ENCODE results near the gene SCTR.

The SCTR gene

GRCh38 chr2:119472749-119473148, 51.5 kb downstream of the SCTR start:
- DNase-seq, result no peak

- DNase-seq, result peak; percentile 95
These were observed 54.5 kb downstream of the SCTR start for GRCh38 chr2:119469661-119470297.

GRCh38 chr2:119469131-119469530, 55.2 kb downstream of the SCTR start:
- DNase-seq, result no peak

- DNase-seq, result no peak
These were observed 55.9 kb downstream of the SCTR start for GRCh38 chr2:119468154-119468955.

- DNase-seq, result no peak
These were observed 57.9 kb downstream of the SCTR start for GRCh38 chr2:119466373-119466772.

- DNase-seq, result no peak
These were observed 58.6 kb downstream of the SCTR start for GRCh38 chr2:119465687-119466086.

- DNase-seq, result no peak
These were observed 59.3 kb downstream of the SCTR start for GRCh38 chr2:119464981-119465380.

GRCh38 chr2:119463990-119464389, 60.3 kb downstream of the SCTR start:
- no peak for DNase-seq

- no peak for DNase-seq
These were observed 61.1 kb downstream of the SCTR start for GRCh38 chr2:119463136-119463535.

GRCh38 chr2:119462574-119462973, 61.7 kb downstream of the SCTR start:
- no peak for DNase-seq

GRCh38 chr2:119461811-119462210, 62.5 kb downstream of the SCTR start:
- no peak for DNase-seq

GRCh38 chr2:119460076-119460475, 64.2 kb downstream of the SCTR start:
- DNase-seq, result no peak

- DNase-seq, result no peak
These were observed 69.1 kb downstream of the SCTR start for GRCh38 chr2:119455066-119455718.

- no peak for DNase-seq
These were observed 70.2 kb downstream of the SCTR start for GRCh38 chr2:119453972-119454593.

- DNase-seq, result no peak
These were observed 72.8 kb downstream of the SCTR start for GRCh38 chr2:119451336-119452050.

GRCh38 chr2:119449521-119449920, 74.8 kb downstream of the SCTR start:
- peak; percentile 60 for DNase-seq

GRCh38 chr2:119448427-119449141, 75.7 kb downstream of the SCTR start:
- no peak for DNase-seq

- DNase-seq, result no peak
These were observed 78.2 kb downstream of the SCTR start for GRCh38 chr2:119446037-119446436.

GRCh38 chr2:119442850-119443249, 81.4 kb downstream of the SCTR start:
- no peak for DNase-seq

- DNase-seq, result no peak
These were observed 82.1 kb downstream of the SCTR start for GRCh38 chr2:119442226-119442619.

GRCh38 chr2:119441376-119442225, 82.7 kb downstream of the SCTR start:
- DNase-seq, result no peak

Data from DMS153 (cell line).